HepG2 (cell line): ENCODE data around the gene CAMTA1. TPM values are rescaled to one million over a fixed set of nuclear protein-coding genes. Genes with fewer than 3 reads are reported as not detected.
A peak's percentile ranks its signal among the peaks of the same experiment; 100 is the strongest.

Source experiments
- BHLHE40 ChIP-seq: IDR thresholded peaks from 2 replicates; pipeline ENCODE4 v1.6.1; 2011; ENCODE audit warnings: low read length, improper control_type of control experiment
- CENPT ChIP-seq: sonication (generic); formaldehyde crosslinking; IDR thresholded peaks from 2 replicates; pipeline ENCODE4 v1.8.0; 2022; ENCODE audit warnings: low read depth, mild to moderate bottlenecking, moderate library complexity, missing genetic modification reagents
- FOXK1 ChIP-seq: sonication (generic); formaldehyde crosslinking; IDR thresholded peaks from 2 replicates; pipeline ENCODE4 v1.4.0; 2020; ENCODE audit warnings: low read depth, missing genetic modification reagents, borderline replicate concordance
- FOXK2 ChIP-seq: fragments of 450-650 bp; IDR thresholded peaks from 2 replicates; pipeline ENCODE4 v1.6.1; 2016
- HDAC1 ChIP-seq: sonication (generic); formaldehyde crosslinking; IDR thresholded peaks from 2 replicates; pipeline ENCODE4 v1.5.1; 2020; ENCODE audit warnings: mild to moderate bottlenecking, missing genetic modification reagents
- HNF1B ChIP-seq: sonication (generic); formaldehyde crosslinking; IDR thresholded peaks from 2 replicates; pipeline ENCODE4 v1.5.1; 2020; ENCODE audit warnings: mild to moderate bottlenecking, moderate library complexity, missing genetic modification reagents
- JUN ChIP-seq: sonication (generic); formaldehyde crosslinking; IDR thresholded peaks from 2 replicates; pipeline ENCODE4 v1.4.0; 2020; ENCODE audit warnings: mild to moderate bottlenecking, missing genetic modification reagents
- KAT7 ChIP-seq: IDR thresholded peaks from 2 replicates; pipeline ENCODE4 v1.6.1; 2018; ENCODE audit warnings: borderline replicate concordance, missing compliant biosample characterization
- NFE2L1 ChIP-seq: sonication (generic); formaldehyde crosslinking; IDR thresholded peaks from 2 replicates; pipeline ENCODE4 v1.4.0; 2020; ENCODE audit warnings: missing genetic modification reagents, mild to moderate bottlenecking, borderline replicate concordance
- POLR2AphosphoS2 ChIP-seq: IDR thresholded peaks from 2 replicates; pipeline ENCODE4 v1.6.1; 2011; ENCODE audit warnings: low read depth, low read length, improper control_type of control experiment
- RNF219 ChIP-seq: sonication (generic); formaldehyde crosslinking; IDR thresholded peaks from 2 replicates; pipeline ENCODE4 v1.5.0; 2020; ENCODE audit warnings: mild to moderate bottlenecking, missing genetic modification reagents
- SNAPC2 ChIP-seq: sonication (generic); formaldehyde crosslinking; IDR thresholded peaks from 2 replicates; pipeline ENCODE4 v1.8.1; 2022; ENCODE audit warnings: mild to moderate bottlenecking, missing genetic modification reagents
- ZNF460 ChIP-seq: sonication (generic); formaldehyde crosslinking; IDR thresholded peaks from 2 replicates; pipeline ENCODE4 v1.5.1; 2020; ENCODE audit warnings: missing genetic modification reagents, mild to moderate bottlenecking, borderline replicate concordance
- ZNF710 ChIP-seq: sonication (generic); formaldehyde crosslinking; IDR thresholded peaks from 2 replicates; pipeline ENCODE4 v1.5.0; 2020; ENCODE audit warnings: mild to moderate bottlenecking, missing genetic modification reagents, borderline replicate concordance
- polyA plus RNA-seq, 8 experiments: library from polyadenylated mRNA; depleted of rRNA in 3 of 8; stranded (reverse) in 7 of 8; unstranded in 1 of 8; fragments of >200 nt; fragmentation: Illumina TruSeq in 4 of 8; extraction: Trizol in 4 of 8; gene quantifications; 2 replicates each; pipeline versions ENCODE4 v1.2.1 to v1.2.3, GENCODE V29; 2011 to 2016; ENCODE audit warnings: low read depth in 4 of 8, missing spikeins in 1 of 8, mixed read lengths in 1 of 8; ENCODE audit not compliant: insufficient read depth in 1 of 8
- total RNA-seq, 5 experiments: library from RNA; depleted of rRNA; stranded (reverse); fragments of >200 nt; fragmentation: Illumina TruSeq; extraction: Trizol; gene quantifications; 2 replicates each; pipeline ENCODE4 v1.2.3, GENCODE V29; 2016; ENCODE audit warnings: low read depth in 1 of 5
- TF ChIP-seq, protein P1 (sequence below): sonication (generic); formaldehyde crosslinking; IDR thresholded peaks from 2 replicates; pipeline ENCODE4 v1.4.0; 2020; ENCODE audit warnings: missing genetic modification reagents, borderline replicate concordance
- TF ChIP-seq, protein P2 (sequence below): sonication (generic); formaldehyde crosslinking; IDR thresholded peaks from 2 replicates; pipeline ENCODE4 v1.4.0; 2020; ENCODE audit warnings: mild to moderate bottlenecking, missing genetic modification reagents
- TF ChIP-seq, protein P3 (sequence below): IDR thresholded peaks from 2 replicates; pipeline ENCODE4 v1.6.1; 2016; ENCODE audit warnings: mild to moderate bottlenecking, missing biosample characterization, missing genetic modification reagents

CAMTA1 gene
- total and polyA plus RNA-seq, 2 of the 13 experiments (the other 11 are each of a cell fraction or from before 2014, with no cell fraction given) = 25.0 to 36.4 TPM

- TF ChIP-seq, protein P1, sequence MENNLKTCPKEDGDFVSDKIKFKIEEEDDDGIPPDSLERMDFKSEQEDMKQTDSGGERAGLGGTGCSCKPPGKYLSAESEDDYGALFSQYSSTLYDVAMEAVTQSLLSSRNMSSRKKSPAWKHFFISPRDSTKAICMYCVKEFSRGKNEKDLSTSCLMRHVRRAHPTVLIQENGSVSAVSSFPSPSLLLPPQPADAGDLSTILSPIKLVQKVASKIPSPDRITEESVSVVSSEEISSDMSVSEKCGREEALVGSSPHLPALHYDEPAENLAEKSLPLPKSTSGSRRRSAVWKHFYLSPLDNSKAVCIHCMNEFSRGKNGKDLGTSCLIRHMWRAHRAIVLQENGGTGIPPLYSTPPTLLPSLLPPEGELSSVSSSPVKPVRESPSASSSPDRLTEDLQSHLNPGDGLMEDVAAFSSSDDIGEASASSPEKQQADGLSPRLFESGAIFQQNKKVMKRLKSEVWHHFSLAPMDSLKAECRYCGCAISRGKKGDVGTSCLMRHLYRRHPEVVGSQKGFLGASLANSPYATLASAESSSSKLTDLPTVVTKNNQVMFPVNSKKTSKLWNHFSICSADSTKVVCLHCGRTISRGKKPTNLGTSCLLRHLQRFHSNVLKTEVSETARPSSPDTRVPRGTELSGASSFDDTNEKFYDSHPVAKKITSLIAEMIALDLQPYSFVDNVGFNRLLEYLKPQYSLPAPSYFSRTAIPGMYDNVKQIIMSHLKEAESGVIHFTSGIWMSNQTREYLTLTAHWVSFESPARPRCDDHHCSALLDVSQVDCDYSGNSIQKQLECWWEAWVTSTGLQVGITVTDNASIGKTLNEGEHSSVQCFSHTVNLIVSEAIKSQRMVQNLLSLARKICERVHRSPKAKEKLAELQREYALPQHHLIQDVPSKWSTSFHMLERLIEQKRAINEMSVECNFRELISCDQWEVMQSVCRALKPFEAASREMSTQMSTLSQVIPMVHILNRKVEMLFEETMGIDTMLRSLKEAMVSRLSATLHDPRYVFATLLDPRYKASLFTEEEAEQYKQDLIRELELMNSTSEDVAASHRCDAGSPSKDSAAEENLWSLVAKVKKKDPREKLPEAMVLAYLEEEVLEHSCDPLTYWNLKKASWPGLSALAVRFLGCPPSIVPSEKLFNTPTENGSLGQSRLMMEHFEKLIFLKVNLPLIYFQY (CRISPR knock-in tag) = peak; percentile 46; the same call in 1 of the 2 replicates
- TF ChIP-seq FOXK1 (no peak), KAT7 (no peak), ZNF710 (CRISPR knock-in tag) (no peak), ZNF460 (CRISPR knock-in tag) (no peak), JUN (CRISPR knock-in tag) (no peak), CENPT (CRISPR knock-in tag) (no peak), HNF1B (CRISPR knock-in tag) (no peak), POLR2AphosphoS2 (no peak), FOXK2 (no peak), SNAPC2 (CRISPR knock-in tag) (no peak), HDAC1 (CRISPR knock-in tag) (no peak), BHLHE40 (no peak), NFE2L1 (CRISPR knock-in tag) (no peak), RNF219 (CRISPR knock-in tag) (no peak)
- TF ChIP-seq, protein P2, sequence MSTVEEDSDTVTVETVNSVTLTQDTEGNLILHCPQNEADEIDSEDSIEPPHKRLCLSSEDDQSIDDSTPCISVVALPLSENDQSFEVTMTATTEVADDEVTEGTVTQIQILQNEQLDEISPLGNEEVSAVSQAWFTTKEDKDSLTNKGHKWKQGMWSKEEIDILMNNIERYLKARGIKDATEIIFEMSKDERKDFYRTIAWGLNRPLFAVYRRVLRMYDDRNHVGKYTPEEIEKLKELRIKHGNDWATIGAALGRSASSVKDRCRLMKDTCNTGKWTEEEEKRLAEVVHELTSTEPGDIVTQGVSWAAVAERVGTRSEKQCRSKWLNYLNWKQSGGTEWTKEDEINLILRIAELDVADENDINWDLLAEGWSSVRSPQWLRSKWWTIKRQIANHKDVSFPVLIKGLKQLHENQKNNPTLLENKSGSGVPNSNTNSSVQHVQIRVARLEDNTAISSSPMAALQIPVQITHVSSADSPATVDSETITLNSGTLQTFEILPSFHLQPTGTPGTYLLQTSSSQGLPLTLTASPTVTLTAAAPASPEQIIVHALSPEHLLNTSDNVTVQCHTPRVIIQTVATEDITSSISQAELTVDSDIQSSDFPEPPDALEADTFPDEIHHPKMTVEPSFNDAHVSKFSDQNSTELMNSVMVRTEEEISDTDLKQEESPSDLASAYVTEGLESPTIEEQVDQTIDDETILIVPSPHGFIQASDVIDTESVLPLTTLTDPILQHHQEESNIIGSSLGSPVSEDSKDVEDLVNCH = no peak
- TF ChIP-seq, protein P3, sequence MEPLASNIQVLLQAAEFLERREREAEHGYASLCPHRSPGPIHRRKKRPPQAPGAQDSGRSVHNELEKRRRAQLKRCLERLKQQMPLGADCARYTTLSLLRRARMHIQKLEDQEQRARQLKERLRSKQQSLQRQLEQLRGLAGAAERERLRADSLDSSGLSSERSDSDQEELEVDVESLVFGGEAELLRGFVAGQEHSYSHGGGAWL (CRISPR knock-in tag) = 0 out of 2 replicates have a peak, but pooled peaks have one; percentile 58
These were observed 882.5 kb downstream of the CAMTA1 start (continued) for GRCh38 chr1:7667625-7668218.
